Measurements from ENCODE around the gene DIDO1.

The DIDO1 gene

DNA sequence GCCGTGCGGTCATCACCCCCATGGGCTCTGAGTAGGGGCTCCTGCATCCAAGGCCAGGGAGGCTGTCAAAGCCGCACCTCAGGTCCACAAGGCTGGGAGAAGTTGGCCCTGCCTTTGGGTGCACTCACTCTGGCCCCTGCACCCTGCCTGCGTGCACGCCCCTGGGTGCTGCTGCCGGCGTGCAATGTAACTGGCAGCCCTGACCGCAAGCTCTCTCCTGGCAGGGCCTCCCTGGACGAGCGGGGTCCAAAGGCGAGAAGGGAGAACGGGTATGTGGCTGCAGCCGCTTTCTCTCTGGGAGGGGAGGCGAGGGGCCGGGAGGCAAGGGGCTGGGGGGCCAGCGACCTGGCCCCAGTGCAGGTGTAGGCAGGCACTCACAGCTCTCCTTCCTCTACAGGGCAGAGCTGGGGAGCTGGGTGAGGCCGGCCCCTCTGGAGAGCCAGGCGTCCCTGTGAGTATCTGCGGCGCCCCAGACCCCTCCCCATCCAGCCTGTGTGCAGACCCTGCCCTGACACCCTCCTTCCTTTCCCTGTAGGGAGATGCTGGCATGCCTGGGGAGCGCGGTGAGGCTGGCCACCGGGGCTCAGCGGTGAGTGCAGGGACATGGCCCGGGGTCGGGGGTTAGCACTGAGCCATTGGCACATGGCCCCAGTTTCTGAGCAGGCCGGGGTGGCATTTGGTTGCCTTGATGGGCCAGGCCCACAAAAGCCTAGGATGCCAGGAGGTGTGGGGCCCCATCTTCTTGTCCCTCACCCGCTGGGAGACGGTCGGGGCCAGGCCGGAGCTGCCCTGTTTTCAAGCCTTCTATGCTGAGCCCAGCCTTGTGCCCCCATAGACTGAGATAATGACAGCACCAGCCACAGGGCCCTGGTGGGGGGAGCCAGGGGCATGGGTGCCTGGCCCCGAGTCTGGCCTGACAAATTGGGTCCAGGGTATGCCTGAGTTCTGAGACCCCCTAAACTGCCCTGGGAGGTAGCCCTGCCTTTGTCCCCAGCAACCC lies 96.8 kb downstream of the DIDO1 start:
- no peak for DNase-seq

DNA sequence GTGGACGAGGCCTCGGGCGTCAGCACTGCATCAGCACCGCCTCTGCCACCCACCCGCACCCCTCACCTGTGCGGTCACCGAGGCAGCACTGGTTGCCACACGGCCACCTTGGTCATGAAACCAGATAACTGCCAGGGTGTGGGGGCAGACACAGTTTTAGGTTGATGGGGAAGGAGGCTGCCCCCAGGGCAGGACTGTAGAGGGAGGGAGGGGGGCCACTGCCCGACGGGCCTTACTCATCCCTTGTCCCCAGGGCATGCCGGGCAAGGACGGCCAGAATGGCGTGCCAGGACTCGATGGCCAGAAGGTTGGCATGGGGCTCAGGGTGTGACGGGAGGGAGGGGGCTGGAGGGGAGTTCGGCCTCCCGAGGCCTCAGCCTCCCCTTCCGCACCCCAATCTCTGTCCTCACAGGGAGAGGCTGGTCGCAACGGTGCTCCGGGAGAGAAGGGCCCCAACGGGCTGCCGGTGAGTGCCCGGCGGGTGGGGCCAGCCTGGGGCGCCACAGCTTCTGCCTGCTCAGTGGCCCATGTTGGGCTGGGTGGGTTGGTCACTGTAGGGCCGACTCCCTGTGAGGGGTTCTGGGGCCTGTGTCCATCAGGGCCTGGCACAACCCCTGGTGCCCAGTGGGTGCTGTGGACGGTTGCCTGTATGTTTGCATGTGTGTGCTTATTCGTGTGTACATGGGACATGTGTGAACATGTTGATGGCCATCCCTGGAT lies 97.6 kb downstream of the DIDO1 start:
- no peak for DNase-seq

DNA sequence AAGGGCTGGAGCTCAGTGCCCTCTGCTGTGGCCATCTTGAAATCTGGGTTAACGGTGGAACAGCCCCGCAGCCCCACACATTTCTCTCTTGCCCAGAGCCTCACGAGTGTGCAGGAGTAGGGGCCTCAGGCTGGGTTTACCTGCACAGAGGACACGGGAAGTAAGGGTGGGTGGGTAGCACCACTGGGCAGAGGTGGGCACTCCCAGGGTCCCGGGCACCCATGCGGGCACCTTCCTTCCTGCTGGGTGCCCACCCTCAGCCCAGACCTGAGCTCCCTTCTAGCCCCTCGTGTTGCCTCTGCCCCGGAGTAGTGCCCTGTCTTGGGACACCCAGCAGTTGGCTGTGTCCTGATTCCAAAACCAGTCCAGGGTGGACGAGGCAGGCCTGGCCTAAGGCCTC lies 98.3 kb downstream of the DIDO1 start:
- no peak for DNase-seq
